ENCODE results near the gene CACNA1C. TPM values are rescaled to one million over a fixed set of nuclear protein-coding genes. Genes with fewer than 3 reads are reported as not detected.

Gene CACNA1C
- total RNA-seq, 2 donors from 2014 or later, result 0.86 to 6.3 TPM

DNA sequence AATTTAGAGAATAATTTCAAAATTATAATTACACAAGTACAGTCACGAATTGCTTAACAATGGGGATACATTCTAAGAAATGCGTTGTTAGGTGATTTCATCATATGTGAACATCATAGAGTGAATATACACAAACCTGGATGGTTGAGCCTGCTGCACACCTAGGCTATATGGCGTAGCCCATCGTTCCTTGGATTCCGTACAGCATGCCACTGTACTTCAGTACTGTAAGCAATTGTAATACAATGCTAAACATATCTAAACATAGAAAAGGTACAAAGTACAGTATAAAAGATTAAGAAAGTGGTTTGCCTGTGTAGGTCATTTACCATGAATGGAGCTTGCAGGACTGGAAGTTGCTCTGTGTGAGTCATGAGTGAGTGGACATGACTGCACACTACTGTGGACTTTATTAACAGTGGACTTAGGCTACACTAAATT lies 286.2 kb downstream of the CACNA1C start:
- H3K9ac ChIP-seq (ENCODE audit: extremely low read depth, low read length, poor library complexity, severe bottlenecking), result no peak overlapping the region
- Mint-ChIP-seq H3K9me3 (no peaks in the 10 kb centered on the region), H3K4me3 (no peak overlapping the region), H3K4me1 (peaks cover 32% of the 10 kb centered on the region), H3K36me3 (ENCODE audit: low read depth) (no peaks in the 10 kb centered on the region), H3K27ac (no peak overlapping the region), H3K27me3 (ENCODE audit: insufficient read depth) (peaks cover 5% of the 10 kb centered on the region)
- H3K9me3 ChIP-seq (ENCODE audit: control insufficient read depth, low read length), result no peaks in the 10 kb centered on the region
- H3K36me3 ChIP-seq (ENCODE audit: control insufficient read depth, insufficient read depth, low read length), result no peaks in the 10 kb centered on the region
- H3K27ac ChIP-seq (ENCODE audit: low read depth, low read length), result no peak overlapping the region
- TF ChIP-seq, protein P1, sequence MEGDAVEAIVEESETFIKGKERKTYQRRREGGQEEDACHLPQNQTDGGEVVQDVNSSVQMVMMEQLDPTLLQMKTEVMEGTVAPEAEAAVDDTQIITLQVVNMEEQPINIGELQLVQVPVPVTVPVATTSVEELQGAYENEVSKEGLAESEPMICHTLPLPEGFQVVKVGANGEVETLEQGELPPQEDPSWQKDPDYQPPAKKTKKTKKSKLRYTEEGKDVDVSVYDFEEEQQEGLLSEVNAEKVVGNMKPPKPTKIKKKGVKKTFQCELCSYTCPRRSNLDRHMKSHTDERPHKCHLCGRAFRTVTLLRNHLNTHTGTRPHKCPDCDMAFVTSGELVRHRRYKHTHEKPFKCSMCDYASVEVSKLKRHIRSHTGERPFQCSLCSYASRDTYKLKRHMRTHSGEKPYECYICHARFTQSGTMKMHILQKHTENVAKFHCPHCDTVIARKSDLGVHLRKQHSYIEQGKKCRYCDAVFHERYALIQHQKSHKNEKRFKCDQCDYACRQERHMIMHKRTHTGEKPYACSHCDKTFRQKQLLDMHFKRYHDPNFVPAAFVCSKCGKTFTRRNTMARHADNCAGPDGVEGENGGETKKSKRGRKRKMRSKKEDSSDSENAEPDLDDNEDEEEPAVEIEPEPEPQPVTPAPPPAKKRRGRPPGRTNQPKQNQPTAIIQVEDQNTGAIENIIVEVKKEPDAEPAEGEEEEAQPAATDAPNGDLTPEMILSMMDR (conservative IDR thresholded peaks at IDR 0.05), result no peak
- no peaks in the 10 kb centered on the region for H3K27me3 ChIP-seq (ENCODE audit: control insufficient read depth, insufficient read depth, low read length, poor library complexity, severe bottlenecking)
- WGBS, 2 experiments (ENCODE audit: insufficient coverage in 1 of 2, insufficient read length in 1 of 2), result 80 to 89% methylated on average over 2 to 5 of the region's 5 CpGs
- H3K4me3 ChIP-seq (ENCODE audit: low read length), result no peak overlapping the region
- peaks cover 2% of the 10 kb centered on the region for H3K4me1 ChIP-seq (ENCODE audit: control insufficient read depth, insufficient read depth, low read length)
- no peak for DNase-seq

DNA sequence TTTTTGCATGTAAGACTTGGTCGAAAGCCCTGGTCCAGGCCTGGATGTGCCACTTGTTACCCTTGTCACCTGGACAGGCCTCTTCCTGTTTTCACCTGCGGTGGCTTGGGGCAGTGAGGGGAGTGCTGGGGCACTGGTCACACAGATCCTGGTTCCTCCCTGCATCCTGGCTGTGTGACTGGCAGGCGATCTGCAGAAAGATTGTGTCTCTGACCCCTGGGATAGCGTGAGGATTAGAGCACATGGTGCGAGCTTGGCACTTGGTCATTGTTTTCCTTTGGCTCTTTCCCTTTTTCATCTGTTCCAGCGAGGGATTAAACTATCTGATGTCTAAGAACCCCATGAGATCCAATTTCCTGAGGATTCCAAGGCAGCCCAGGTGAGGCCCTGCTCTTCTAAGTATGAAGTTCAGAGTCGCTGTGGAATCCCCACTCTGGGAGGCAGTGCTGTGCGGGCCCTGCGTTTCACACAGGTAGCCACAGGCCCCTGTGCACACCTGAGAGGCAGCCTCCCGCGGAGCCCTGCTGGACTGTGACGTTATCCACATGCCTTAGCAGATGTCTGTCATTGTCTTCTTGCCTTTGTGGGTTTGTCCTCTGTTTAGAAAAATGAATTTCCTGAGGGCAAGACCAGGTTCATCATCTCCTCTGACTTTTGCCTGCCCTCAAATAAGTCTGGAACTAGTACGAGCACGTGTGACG lies 288.4 kb downstream of the CACNA1C start:
- Mint-ChIP-seq H3K36me3 (ENCODE audit: low read depth) (no peaks in the 10 kb centered on the region), H3K27me3 (ENCODE audit: insufficient read depth) (peaks cover 16% of the 10 kb centered on the region), H3K4me1 (peaks cover 37% of the 10 kb centered on the region), H3K27ac (peak overlapping the region; percentile 52), H3K9me3 (no peaks in the 10 kb centered on the region), H3K4me3 (no peak overlapping the region)
- TF ChIP-seq, protein P1 (conservative IDR thresholded peaks at IDR 0.05), result no peak
- H3K27me3 ChIP-seq (ENCODE audit: control insufficient read depth, insufficient read depth, low read length, poor library complexity, severe bottlenecking), result no peaks in the 10 kb centered on the region
- peaks cover 2% of the 10 kb centered on the region for H3K4me1 ChIP-seq (ENCODE audit: control insufficient read depth, insufficient read depth, low read length)
- H3K4me3 ChIP-seq (ENCODE audit: low read length), result no peak overlapping the region
- no peaks in the 10 kb centered on the region for H3K9me3 ChIP-seq (ENCODE audit: control insufficient read depth, low read length)
- 90 to 91% methylated on average over 15 of the region's 15 CpGs for WGBS, 2 experiments (ENCODE audit: insufficient coverage in 1 of 2, insufficient read length in 1 of 2)
- H3K9ac ChIP-seq (ENCODE audit: extremely low read depth, low read length, poor library complexity, severe bottlenecking), result no peak overlapping the region
- no peaks in the 10 kb centered on the region for H3K36me3 ChIP-seq (ENCODE audit: control insufficient read depth, insufficient read depth, low read length)
- H3K27ac ChIP-seq (ENCODE audit: low read depth, low read length), result no peak overlapping the region
- peak; percentile 69 for DNase-seq

DNA sequence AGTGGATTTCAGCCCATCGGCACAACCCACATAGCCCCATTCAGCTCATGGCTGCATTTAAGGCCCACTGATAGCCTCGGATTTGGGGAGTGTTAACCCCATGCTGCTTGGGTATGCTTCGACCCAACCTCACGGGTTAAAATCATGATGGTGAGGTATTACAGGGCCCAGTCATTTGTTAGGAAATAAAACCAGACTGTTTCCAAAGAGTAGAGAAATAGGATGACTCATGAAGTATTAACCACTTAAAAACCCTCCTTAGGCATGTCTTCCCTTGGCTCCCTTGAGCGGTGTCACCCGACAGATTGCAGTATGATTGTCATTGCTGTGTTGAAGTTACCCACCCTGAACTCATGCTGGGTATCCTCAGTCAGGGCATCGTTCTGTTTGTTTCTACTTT lies 289.1 kb downstream of the CACNA1C start:
- no peak overlapping the region for H3K9ac ChIP-seq (ENCODE audit: extremely low read depth, low read length, poor library complexity, severe bottlenecking)
- H3K27ac ChIP-seq (ENCODE audit: low read depth, low read length), result no peak overlapping the region
- peak overlapping the region; percentile 52 for H3K27ac Mint-ChIP-seq
- TF ChIP-seq, protein P1 (conservative IDR thresholded peaks at IDR 0.05), result no peak
- peaks cover 37% of the 10 kb centered on the region for H3K4me1 Mint-ChIP-seq
- no peak overlapping the region for H3K4me3 ChIP-seq (ENCODE audit: low read length)
- no peak overlapping the region for H3K4me3 Mint-ChIP-seq
- H3K27me3 Mint-ChIP-seq (ENCODE audit: insufficient read depth), result peaks cover 16% of the 10 kb centered on the region
- no peaks in the 10 kb centered on the region for H3K9me3 Mint-ChIP-seq
- H3K36me3 ChIP-seq (ENCODE audit: control insufficient read depth, insufficient read depth, low read length), result no peaks in the 10 kb centered on the region
- H3K9me3 ChIP-seq (ENCODE audit: control insufficient read depth, low read length), result no peaks in the 10 kb centered on the region
- WGBS, 2 experiments (ENCODE audit: insufficient coverage in 1 of 2, insufficient read length in 1 of 2), result 82 to 85% methylated on average over 5 to 7 of the region's 7 CpGs
- no peaks in the 10 kb centered on the region for H3K27me3 ChIP-seq (ENCODE audit: control insufficient read depth, insufficient read depth, low read length, poor library complexity, severe bottlenecking)
- no peak for DNase-seq
- H3K4me1 ChIP-seq (ENCODE audit: control insufficient read depth, insufficient read depth, low read length), result peaks cover 2% of the 10 kb centered on the region
- no peaks in the 10 kb centered on the region for H3K36me3 Mint-ChIP-seq (ENCODE audit: low read depth)

All from endodermal cell (in vitro differentiated cells).